Gastrocnemius medialis (tissue), 4 donors: ENCODE measurements around the gene ESR1. TPM values are rescaled to one million over a fixed set of nuclear protein-coding genes. Genes with fewer than 3 reads are reported as not detected.

Experiments used
- ATAC-seq, 2 donors: fragments of 150-250 bp; one replicate each; pipeline ENCODE4 v1.9.1; 2016
- DNase-seq, 2 donors: peaks; one replicate each; pipeline ENCODE4 v3.0.0-alpha.2; 2019
- H3K27ac ChIP-seq, 4 donors: fragments of 200-600 bp; sonication (generic); 1 replicate in 1 of 4; 2 replicates in 3 of 4; pipeline ENCODE4 v1.5.1; 2016 to 2018; ENCODE audit warnings: mild to moderate bottlenecking in 2 of 4, moderate library complexity in 1 of 4
- H3K27me3 ChIP-seq, 3 donors: fragments of 200-600 bp; sonication (generic) in 2 of 3; 1 replicate in 1 of 3; 2 replicates in 2 of 3; pipeline versions ENCODE4 v1.5.1 to v1.6.0; 2016 to 2019; ENCODE audit warnings: mild to moderate bottlenecking in 1 of 3, moderate library complexity in 1 of 3
- H3K36me3 ChIP-seq, 2 donors: fragments of 200-600 bp; sonication (generic) in 1 of 2; one replicate each; pipeline ENCODE4 v1.5.1; 2017 to 2018
- H3K4me1 ChIP-seq, 2 donors: fragments of 200-600 bp; sonication (generic) in 1 of 2; one replicate each; pipeline ENCODE4 v1.5.1; 2016 to 2017; ENCODE audit warnings: mild to moderate bottlenecking in 2 of 2
- H3K4me3 ChIP-seq, 4 donors: fragments of 200-600 bp; sonication (generic) in 3 of 4; 1 replicate in 1 of 4; 2 replicates in 3 of 4; pipeline ENCODE4 v1.5.1; 2016 to 2019; ENCODE audit warnings: mild to moderate bottlenecking in 2 of 4
- H3K9me3 ChIP-seq, 3 donors: fragments of 200-600 bp; sonication (generic) in 2 of 3; 1 replicate in 1 of 3; 2 replicates in 2 of 3; pipeline ENCODE4 v1.5.1; 2016 to 2019
- CTCF ChIP-seq, 5 experiments: fragments of 450-650 bp in 3 of 5; fragments of 200-600 bp in 2 of 5; sonication (generic) in 2 of 5; IDR thresholded peaks in 4 of 5; conservative IDR thresholded peaks in 1 of 5; 1 replicate in 4 of 5; 2 replicates in 1 of 5; pipeline ENCODE4 v1.5.1; 2016 to 2019; ENCODE audit warnings: antibody characterized with exemption in 5 of 5, mild to moderate bottlenecking in 3 of 5, moderate library complexity in 3 of 5
- POLR2A ChIP-seq, 2 donors: fragments of 450-650 bp; IDR thresholded peaks; one replicate each; pipeline ENCODE4 v1.6.1; 2017; ENCODE audit warnings: antibody characterized with exemption in 2 of 2, mild to moderate bottlenecking in 2 of 2, moderate library complexity in 2 of 2
- in situ Hi-C, 4 donors: fragments of 200-750 bp; cut with MboI; loops; one replicate each; pipeline versions ENCODE4 v1.15.0 to v1.8.0; 2017; ENCODE audit warnings: low sequenced_read_pairs in 4 of 4
- intact Hi-C: fragments of 100-400 bp; cut with DNase I; formaldehyde crosslinking; loops from one replicate; pipeline ENCODE4 v1.15.1; 2023; ENCODE audit warnings: low total_unique reads
- total RNA-seq, 4 donors: library from RNA; depleted of rRNA; stranded (reverse); fragments of >200 nt; gene quantifications; one replicate each; pipeline versions ENCODE4 v1.1.0 to v1.2.3, GENCODE V29; 2016

The ESR1 gene
- total RNA-seq, 4 donors from 2014 or later = 0.61 to 1.1 (median 1.1) TPM

GRCh38 chr6:152173957-152174356, 366.5 kb downstream of the ESR1 start:
- intact Hi-C loops (loop anchor here (5.0 kb wide), 1 partner anchor 367 kb away; the partner anchor contains the start of gene ESR1), in situ Hi-C loops (no loop called here)
- Histone ChIP-seq H3K9me3 (no peaks in the 10 kb centered on the region), H3K27me3 (no peaks in the 10 kb centered on the region), H3K4me3 (no peak overlapping the region), H3K4me1 (peaks cover 34 to 35% of the 10 kb centered on the region in 2 donors), H3K36me3 (no peaks in the 10 kb centered on the region), H3K27ac (peak overlapping the region; percentile 88 to 95 (median 92))
- TF ChIP-seq POLR2A (IDR thresholded peaks at IDR 0.05) = no peak
- TF ChIP-seq CTCF (IDR thresholded peaks at IDR 0.05 in 4 of 5, conservative IDR thresholded peaks at IDR 0.05 in 1 of 5) = no peak
- ATAC-seq = no peak
- no peak for DNase-seq

DNA sequence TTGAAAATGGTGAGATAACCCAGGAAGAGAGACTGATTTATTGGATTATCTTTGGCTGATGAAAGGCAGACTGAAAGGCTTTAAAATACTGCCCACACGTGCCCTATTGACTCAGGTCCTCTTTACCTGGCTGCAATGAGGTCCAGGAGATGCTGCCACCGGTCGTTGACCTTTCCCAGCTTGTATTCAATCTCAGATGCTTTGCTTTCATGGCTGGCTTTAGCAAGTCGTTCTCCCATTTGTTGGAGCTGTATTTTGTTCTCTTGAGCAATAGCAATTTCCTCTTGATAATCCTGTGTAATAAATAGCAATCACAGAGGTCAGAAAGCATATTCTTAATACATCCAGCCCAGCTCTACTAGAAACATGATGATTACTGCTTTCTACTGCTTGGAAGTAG, 368.8 kb downstream of the ESR1 start:
- Histone ChIP-seq H3K27ac (peak overlapping the region; percentile 54 to 95 (median 78)), H3K36me3 (no peaks in the 10 kb centered on the region), H3K9me3 (no peaks in the 10 kb centered on the region), H3K4me1 (peaks cover 30 to 31% of the 10 kb centered on the region in 2 donors), H3K27me3 (no peaks in the 10 kb centered on the region), H3K4me3 (no peak overlapping the region)
- intact Hi-C loops (no loop called here), in situ Hi-C loops (no loop called here)
- ATAC-seq = no peak
- DNase-seq = no peak
- TF ChIP-seq POLR2A (IDR thresholded peaks at IDR 0.05) (no peak), CTCF (IDR thresholded peaks at IDR 0.05 in 4 of 5, conservative IDR thresholded peaks at IDR 0.05 in 1 of 5) (no peak)
